Gastroesophageal sphincter (tissue), 4 donors: Measurements from ENCODE around the gene INAVA. TPM values are rescaled to one million over a fixed set of nuclear protein-coding genes. Genes with fewer than 3 reads are reported as not detected.

Source experiments
- ATAC-seq: fragments of 150-250 bp; one replicate; pipeline ENCODE4 v1.9.1; 2016; ENCODE audit warnings: mild to moderate bottlenecking, moderate library complexity
- H3K27ac ChIP-seq, 4 donors: fragments of 200-600 bp; sonication (generic) in 3 of 4; 1 replicate in 3 of 4; 2 replicates in 1 of 4; pipeline ENCODE4 v1.5.1; 2016 to 2019
- H3K27me3 ChIP-seq: fragments of 200-600 bp; sonication (generic); one replicate; pipeline ENCODE4 v1.5.1; 2019
- H3K36me3 ChIP-seq, 2 donors: fragments of 200-600 bp; sonication (generic); one replicate each; pipeline ENCODE4 v1.5.1; 2019; ENCODE audit warnings: control low read depth in 1 of 2
- H3K4me1 ChIP-seq, 3 donors: fragments of 200-600 bp; sonication (generic); 1 replicate in 2 of 3; 2 replicates in 1 of 3; pipeline ENCODE4 v1.5.1; 2016 to 2019; ENCODE audit warnings: control low read depth in 2 of 3
- H3K4me3 ChIP-seq, 2 donors: fragments of 200-600 bp; sonication (generic); one replicate each; pipeline ENCODE4 v1.5.1; 2019; ENCODE audit warnings: mild to moderate bottlenecking in 1 of 2, moderate library complexity in 1 of 2
- H3K9me3 ChIP-seq, 3 donors: fragments of 200-600 bp; sonication (generic); one replicate each; pipeline ENCODE4 v1.5.1; 2017 to 2019; ENCODE audit warnings: control low read depth in 2 of 3
- EP300 ChIP-seq: sonication (generic); formaldehyde crosslinking; IDR thresholded peaks from one replicate; pipeline ENCODE4 v1.6.1; 2017; ENCODE audit warnings: antibody characterized with exemption, mild to moderate bottlenecking
- POLR2A ChIP-seq, 2 donors: fragments of 450-650 bp; IDR thresholded peaks; one replicate each; pipeline ENCODE4 v1.6.1; 2017; ENCODE audit warnings: antibody characterized with exemption in 2 of 2, mild to moderate bottlenecking in 2 of 2, moderate library complexity in 1 of 2
- POLR2AphosphoS5 ChIP-seq: sonication (generic); formaldehyde crosslinking; IDR thresholded peaks from one replicate; pipeline ENCODE4 v1.6.1; 2017; ENCODE audit warnings: antibody characterized with exemption
- WGBS, 2 donors: methylation state at CpG; one replicate each; pipeline ENCODE4 v1.1.5; 2018; ENCODE audit warnings: low coverage in 1 of 2; 5-methylcytosine and 5-hydroxymethylcytosine counted together
- total RNA-seq, 4 donors: library from RNA; depleted of rRNA; stranded (reverse); fragments of >200 nt; gene quantifications; one replicate each; pipeline ENCODE4 v1.1.0, GENCODE V29; 2016
- TF ChIP-seq, protein P1 (sequence below), 4 experiments: fragments of 200-600 bp in 2 of 4; fragments of 450-650 bp in 2 of 4; sonication (generic) in 1 of 4; IDR thresholded peaks; one replicate each; pipeline ENCODE4 v1.5.1; 2017 to 2019; ENCODE audit warnings: antibody characterized with exemption in 4 of 4, mild to moderate bottlenecking in 2 of 4, moderate library complexity in 2 of 4

INAVA gene
- total RNA-seq, 4 donors from 2014 or later, result 0.47 to 2.9 TPM; not detected in 2

DNA sequence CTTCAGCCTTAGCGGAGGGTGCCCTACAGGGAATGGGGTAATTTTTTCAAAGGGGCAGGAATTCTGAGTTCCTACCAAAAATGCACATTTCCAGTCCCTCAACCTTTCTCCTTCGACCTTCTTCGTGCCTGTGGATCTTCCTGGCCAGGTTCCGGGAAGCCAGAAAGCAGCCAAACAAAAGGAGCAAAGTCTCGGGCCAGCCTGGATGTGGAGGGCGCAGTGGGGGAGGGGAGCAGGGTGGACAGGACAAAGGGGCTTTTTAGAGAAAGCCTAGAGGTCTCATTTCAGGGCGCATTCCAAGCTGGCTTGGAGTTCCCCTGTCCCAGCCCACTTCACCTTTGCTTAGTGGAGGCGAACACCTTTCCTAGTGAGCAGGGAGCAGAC lies 2.9 kb upstream of the INAVA start:
- no peak for TF ChIP-seq EP300
- TF ChIP-seq POLR2A (IDR thresholded peaks at IDR 0.05), result no peak
- peaks cover 0 to 17% (median 10%) of the 10 kb centered on the region in 3 donors for H3K4me1 ChIP-seq
- peak overlapping the region in 1 of 2 donors; percentile 48 for H3K4me3 ChIP-seq
- H3K9me3 ChIP-seq, result no peaks in the 10 kb centered on the region
- 38 to 47% methylated on average over 3 to 5 of the region's 8 CpGs for WGBS, 2 donors
- ATAC-seq, result no peak
- peaks cover 63% of the 10 kb centered on the region for H3K27me3 ChIP-seq
- no peak overlapping the region for H3K27ac ChIP-seq
- no peaks in the 10 kb centered on the region for H3K36me3 ChIP-seq

DNA sequence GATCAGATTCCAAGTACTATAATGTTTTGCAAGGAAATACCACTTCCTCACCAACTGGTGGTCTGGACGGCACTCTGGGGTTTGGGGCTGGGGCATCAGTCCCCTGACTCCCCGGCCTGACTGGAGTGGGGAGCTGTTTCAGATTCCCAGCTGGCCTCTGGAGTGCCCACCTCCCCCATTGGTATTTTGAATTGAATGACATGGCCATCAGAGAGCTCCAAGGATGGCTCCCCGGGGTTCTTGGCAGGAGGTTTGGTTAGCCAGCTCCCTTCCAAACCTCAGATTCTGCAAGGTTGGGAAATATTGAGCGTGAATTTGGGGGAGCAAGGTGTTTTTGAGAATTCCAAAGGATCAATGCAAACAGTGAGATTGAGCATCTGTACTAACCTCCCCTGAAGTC lies 2.2 kb upstream of the INAVA start:
- Histone ChIP-seq H3K4me1 (peaks cover 0 to 17% (median 10%) of the 10 kb centered on the region in 3 donors), H3K9me3 (no peaks in the 10 kb centered on the region), H3K27me3 (peaks cover 60% of the 10 kb centered on the region), H3K36me3 (no peaks in the 10 kb centered on the region), H3K27ac (no peak overlapping the region), H3K4me3 (no peak overlapping the region)
- no peak for ATAC-seq
- WGBS, 2 donors, result 100% methylated on average over 2 of the region's 4 CpGs; no CpG with 5 or more reads in 1 of the 2 donors
- TF ChIP-seq POLR2A (IDR thresholded peaks at IDR 0.05), result no peak

DNA sequence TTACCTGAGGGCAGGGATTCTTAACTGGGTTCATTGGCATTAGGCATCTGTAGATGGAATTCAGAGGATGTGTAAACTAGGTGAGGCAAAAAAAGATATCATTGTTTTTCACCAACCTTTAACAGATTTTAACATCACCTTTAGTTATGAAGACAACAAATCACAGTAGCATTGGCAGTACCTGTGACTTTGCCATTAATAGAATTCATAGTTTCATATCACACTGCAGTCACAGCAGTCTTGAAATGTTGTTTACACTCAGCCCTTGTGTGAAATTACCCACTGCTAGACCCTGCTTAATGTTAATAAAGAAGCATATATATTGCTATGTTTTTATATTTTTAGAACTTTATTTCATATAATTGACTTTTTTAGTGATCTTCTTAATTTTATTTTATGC lies 1.7 kb upstream of the INAVA start:
- TF ChIP-seq POLR2A (IDR thresholded peaks at IDR 0.05), result no peak
- TF ChIP-seq POLR2AphosphoS5, result no peak
- TF ChIP-seq EP300, result no peak
- TF ChIP-seq, protein P1, sequence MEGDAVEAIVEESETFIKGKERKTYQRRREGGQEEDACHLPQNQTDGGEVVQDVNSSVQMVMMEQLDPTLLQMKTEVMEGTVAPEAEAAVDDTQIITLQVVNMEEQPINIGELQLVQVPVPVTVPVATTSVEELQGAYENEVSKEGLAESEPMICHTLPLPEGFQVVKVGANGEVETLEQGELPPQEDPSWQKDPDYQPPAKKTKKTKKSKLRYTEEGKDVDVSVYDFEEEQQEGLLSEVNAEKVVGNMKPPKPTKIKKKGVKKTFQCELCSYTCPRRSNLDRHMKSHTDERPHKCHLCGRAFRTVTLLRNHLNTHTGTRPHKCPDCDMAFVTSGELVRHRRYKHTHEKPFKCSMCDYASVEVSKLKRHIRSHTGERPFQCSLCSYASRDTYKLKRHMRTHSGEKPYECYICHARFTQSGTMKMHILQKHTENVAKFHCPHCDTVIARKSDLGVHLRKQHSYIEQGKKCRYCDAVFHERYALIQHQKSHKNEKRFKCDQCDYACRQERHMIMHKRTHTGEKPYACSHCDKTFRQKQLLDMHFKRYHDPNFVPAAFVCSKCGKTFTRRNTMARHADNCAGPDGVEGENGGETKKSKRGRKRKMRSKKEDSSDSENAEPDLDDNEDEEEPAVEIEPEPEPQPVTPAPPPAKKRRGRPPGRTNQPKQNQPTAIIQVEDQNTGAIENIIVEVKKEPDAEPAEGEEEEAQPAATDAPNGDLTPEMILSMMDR (IDR thresholded peaks at IDR 0.05), result no peak
- H3K4me3 ChIP-seq, result no peak overlapping the region
- H3K4me1 ChIP-seq, result peaks cover 0 to 17% (median 10%) of the 10 kb centered on the region in 3 donors
- H3K36me3 ChIP-seq, result no peaks in the 10 kb centered on the region
- H3K9me3 ChIP-seq, result no peaks in the 10 kb centered on the region
- no peak overlapping the region for H3K27ac ChIP-seq
- H3K27me3 ChIP-seq, result peaks cover 56% of the 10 kb centered on the region
- no peak for ATAC-seq

DNA sequence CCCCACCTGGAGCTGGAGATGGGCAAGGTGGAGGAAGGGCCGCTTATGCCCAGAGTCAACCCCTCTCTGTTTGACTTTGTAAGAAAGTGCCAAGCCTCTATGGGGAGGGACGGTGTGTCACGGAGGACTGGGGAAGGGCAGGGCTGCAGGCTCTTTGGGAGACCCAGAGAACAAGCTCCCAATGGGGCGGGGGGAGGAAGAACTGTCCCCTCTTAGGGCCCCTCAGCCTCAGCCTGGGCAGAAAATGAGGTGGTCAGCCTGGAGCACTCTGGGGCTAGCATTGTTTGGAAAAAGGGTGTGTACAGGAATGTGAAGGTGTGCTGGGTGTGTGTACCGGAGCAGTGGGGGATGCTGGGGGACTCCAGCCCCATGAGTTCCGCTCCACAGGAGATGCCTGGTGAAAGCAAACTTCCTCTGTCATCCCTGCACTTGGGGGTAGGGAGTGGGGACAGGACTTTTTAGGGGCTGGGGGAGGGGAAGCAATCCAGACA lies 1.2 kb upstream of the INAVA start:
- no peak overlapping the region for H3K27ac ChIP-seq
- ATAC-seq, result no peak
- H3K27me3 ChIP-seq, result peaks cover 51% of the 10 kb centered on the region
- TF ChIP-seq, protein P1 (IDR thresholded peaks at IDR 0.05), result no peak
- TF ChIP-seq POLR2A (IDR thresholded peaks at IDR 0.05) (no peak), EP300 (no peak), POLR2AphosphoS5 (no peak)
- WGBS, 2 donors, result 94% methylated on average over 3 of the region's 6 CpGs; no CpG with 5 or more reads in 1 of the 2 donors
- peaks cover 0 to 17% (median 10%) of the 10 kb centered on the region in 3 donors for H3K4me1 ChIP-seq
- no peaks in the 10 kb centered on the region for H3K36me3 ChIP-seq
- no peaks in the 10 kb centered on the region for H3K9me3 ChIP-seq
- H3K4me3 ChIP-seq, result no peak overlapping the region

DNA sequence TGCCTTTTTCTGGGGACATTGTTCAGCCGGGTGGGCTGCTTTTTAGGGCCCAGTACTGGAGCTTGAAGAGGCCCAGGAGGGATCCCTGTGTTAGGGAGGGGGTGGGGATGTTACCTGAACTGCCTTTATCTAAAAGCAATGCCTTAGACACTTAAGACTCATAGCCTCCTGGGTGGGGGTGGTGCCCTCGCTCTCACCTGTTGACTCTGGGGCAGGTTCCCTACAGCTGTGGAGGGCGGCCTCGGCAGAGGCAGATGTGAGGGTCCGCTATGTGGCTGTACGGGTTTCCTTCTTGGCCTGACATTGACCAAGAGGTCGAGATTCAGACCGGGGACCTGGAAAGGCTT lies 716 bp downstream of the INAVA start:
- no peak for ATAC-seq
- 78% methylated on average over 6 of the region's 8 CpGs; no CpG with 5 or more reads in 1 of the 2 donors for WGBS, 2 donors
- no peak overlapping the region for H3K4me3 ChIP-seq
- H3K9me3 ChIP-seq, result no peaks in the 10 kb centered on the region
- no peaks in the 10 kb centered on the region for H3K36me3 ChIP-seq
- H3K27ac ChIP-seq, result no peak overlapping the region
- peaks cover 0 to 17% (median 10%) of the 10 kb centered on the region in 3 donors for H3K4me1 ChIP-seq
- TF ChIP-seq POLR2AphosphoS5 (no peak), EP300 (no peak), POLR2A (IDR thresholded peaks at IDR 0.05) (no peak)
- TF ChIP-seq, protein P1 (IDR thresholded peaks at IDR 0.05), result no peak
- H3K27me3 ChIP-seq, result peaks cover 33% of the 10 kb centered on the region

DNA sequence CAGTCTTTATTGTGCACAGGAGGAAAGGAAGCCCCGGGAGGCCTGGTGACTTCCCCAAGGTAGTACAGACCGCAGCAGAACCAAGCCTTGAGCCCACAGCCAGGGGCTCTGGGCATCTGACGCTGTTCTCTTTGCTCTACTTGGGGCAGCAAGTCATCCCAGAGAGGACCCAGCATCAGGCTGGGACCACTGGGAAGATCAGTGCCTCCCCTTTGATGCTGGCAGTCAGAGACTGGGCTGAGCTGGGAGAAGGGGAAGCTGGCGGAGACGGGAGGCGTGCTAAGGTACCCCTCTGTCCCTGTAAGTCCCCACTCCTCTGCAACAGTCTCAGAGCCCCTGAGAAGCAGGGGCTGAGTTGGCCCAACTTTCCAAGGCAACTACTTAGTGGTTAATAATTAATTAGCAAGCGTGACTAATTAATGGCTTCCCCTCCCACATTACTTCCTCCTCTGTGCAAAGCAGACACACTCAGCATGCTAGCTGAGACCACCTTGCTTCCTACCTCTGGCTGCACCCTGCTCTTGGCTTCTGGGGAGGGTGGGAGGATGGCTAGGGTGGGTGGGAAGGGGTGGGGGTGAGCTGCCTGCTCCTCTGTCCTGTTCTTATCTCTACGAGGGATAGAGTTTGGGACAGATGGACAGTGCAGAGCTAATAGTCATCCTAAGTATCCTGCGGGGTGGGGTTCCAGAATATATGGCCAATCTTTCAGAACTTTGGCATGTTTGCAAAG lies 1.3 kb downstream of the INAVA start:
- TF ChIP-seq, protein P1 (IDR thresholded peaks at IDR 0.05), result no peak
- TF ChIP-seq POLR2A (IDR thresholded peaks at IDR 0.05) (no peak), EP300 (no peak), POLR2AphosphoS5 (no peak)
- H3K27ac ChIP-seq, result no peak overlapping the region
- H3K9me3 ChIP-seq, result no peaks in the 10 kb centered on the region
- H3K27me3 ChIP-seq, result peaks cover 27% of the 10 kb centered on the region
- WGBS, 2 donors, result 84 to 86% methylated on average over 1 to 4 of the region's 9 CpGs
- ATAC-seq, result no peak
- no peak overlapping the region for H3K4me3 ChIP-seq
- H3K36me3 ChIP-seq, result no peaks in the 10 kb centered on the region
- peaks cover 0 to 13% (median 8%) of the 10 kb centered on the region in 3 donors for H3K4me1 ChIP-seq
